Nephron progenitor cell (in vitro differentiated cells): ENCODE results near the gene CCDC70.

Experiments used
- DNase-seq: peaks from one replicate; pipeline ENCODE4 v3.0.0; 2021
- H3K27ac Mint-ChIP-seq: 2 replicates; pipeline ENCODE4 v1.8.0; 2021; ENCODE audit warnings: mild to moderate bottlenecking, moderate library complexity, mixed read lengths
- H3K27me3 Mint-ChIP-seq: 2 replicates; pipeline ENCODE4 v1.8.0; 2021; ENCODE audit warnings: mild to moderate bottlenecking, low read depth, mixed read lengths; ENCODE audit not compliant: poor library complexity
- H3K36me3 Mint-ChIP-seq: 2 replicates; pipeline ENCODE4 v1.8.0; 2021; ENCODE audit warnings: low read depth, mixed read lengths
- H3K4me1 Mint-ChIP-seq: 2 replicates; pipeline ENCODE4 v1.8.0; 2021; ENCODE audit warnings: mixed read lengths
- H3K4me3 Mint-ChIP-seq: 2 replicates; pipeline ENCODE4 v1.8.0; 2021; ENCODE audit warnings: mild to moderate bottlenecking, moderate library complexity, mixed read lengths
- H3K9me3 Mint-ChIP-seq: 2 replicates; pipeline ENCODE4 v1.8.0; 2021; ENCODE audit warnings: mild to moderate bottlenecking, moderate library complexity, mixed read lengths
- CTCF ChIP-seq: fragments of 200-600 bp; sonication (generic); IDR thresholded peaks from 2 replicates; pipeline ENCODE4 v1.5.0; 2021; ENCODE audit warnings: antibody characterized with exemption

Gene CCDC70

GRCh38 chr13:51817717-51818116 lies 44.1 kb upstream of the CCDC70 start:
- peaks cover 27% of the 10 kb centered on the region for H3K4me1 Mint-ChIP-seq
- H3K27me3 Mint-ChIP-seq = peaks cover 33% of the 10 kb centered on the region
- no peak overlapping the region for H3K4me3 Mint-ChIP-seq
- no peak for DNase-seq
- TF ChIP-seq CTCF = no peak
- H3K36me3 Mint-ChIP-seq = no peaks in the 10 kb centered on the region
- no peaks in the 10 kb centered on the region for H3K9me3 Mint-ChIP-seq
- no peak overlapping the region for H3K27ac Mint-ChIP-seq

- no peak for DNase-seq
- H3K9me3 Mint-ChIP-seq = no peaks in the 10 kb centered on the region
Observed at GRCh38 chr13:51818276-51818675, 43.5 kb upstream of the CCDC70 start.

GRCh38 chr13:51818781-51819511 lies 42.8 kb upstream of the CCDC70 start:
- H3K4me3 Mint-ChIP-seq = no peak overlapping the region
- no peak for TF ChIP-seq CTCF
- H3K9me3 Mint-ChIP-seq = no peaks in the 10 kb centered on the region
- no peaks in the 10 kb centered on the region for H3K36me3 Mint-ChIP-seq
- peaks cover 27% of the 10 kb centered on the region for H3K4me1 Mint-ChIP-seq
- DNase-seq = no peak
- peaks cover 33% of the 10 kb centered on the region for H3K27me3 Mint-ChIP-seq
- peak overlapping the region; percentile 33 for H3K27ac Mint-ChIP-seq

More at GRCh38 chr13:51818276-51818675, 43.5 kb upstream of the CCDC70 start:
- Mint-ChIP-seq H3K36me3 (no peaks in the 10 kb centered on the region), H3K27me3 (peaks cover 33% of the 10 kb centered on the region), H3K4me1 (peaks cover 27% of the 10 kb centered on the region), H3K4me3 (no peak overlapping the region), H3K27ac (no peak overlapping the region)
- TF ChIP-seq CTCF = no peak

- no peak for DNase-seq
- Mint-ChIP-seq H3K27me3 (peaks cover 33% of the 10 kb centered on the region), H3K4me1 (peaks cover 27% of the 10 kb centered on the region), H3K27ac (no peak overlapping the region), H3K36me3 (no peaks in the 10 kb centered on the region), H3K4me3 (no peak overlapping the region), H3K9me3 (no peaks in the 10 kb centered on the region)
- no peak for TF ChIP-seq CTCF
Observed at GRCh38 chr13:51819544-51819943, 42.2 kb upstream of the CCDC70 start.

GRCh38 chr13:51820016-51820597 lies 41.7 kb upstream of the CCDC70 start:
- no peak overlapping the region for H3K4me3 Mint-ChIP-seq
- no peak for DNase-seq
- H3K9me3 Mint-ChIP-seq = no peaks in the 10 kb centered on the region
- H3K27ac Mint-ChIP-seq = no peak overlapping the region
- peaks cover 22% of the 10 kb centered on the region for H3K4me1 Mint-ChIP-seq
- TF ChIP-seq CTCF = no peak
- no peaks in the 10 kb centered on the region for H3K36me3 Mint-ChIP-seq
- H3K27me3 Mint-ChIP-seq = peaks cover 30% of the 10 kb centered on the region

- no peak for TF ChIP-seq CTCF
- Mint-ChIP-seq H3K36me3 (no peaks in the 10 kb centered on the region), H3K4me1 (peaks cover 12% of the 10 kb centered on the region), H3K27me3 (peaks cover 26% of the 10 kb centered on the region), H3K4me3 (no peak overlapping the region), H3K9me3 (no peaks in the 10 kb centered on the region), H3K27ac (no peak overlapping the region)
- DNase-seq = no peak
Observed at GRCh38 chr13:51821606-51822005, 40.2 kb upstream of the CCDC70 start.
